ENCODE measurements around the gene WNT7A.

WNT7A gene

DNA sequence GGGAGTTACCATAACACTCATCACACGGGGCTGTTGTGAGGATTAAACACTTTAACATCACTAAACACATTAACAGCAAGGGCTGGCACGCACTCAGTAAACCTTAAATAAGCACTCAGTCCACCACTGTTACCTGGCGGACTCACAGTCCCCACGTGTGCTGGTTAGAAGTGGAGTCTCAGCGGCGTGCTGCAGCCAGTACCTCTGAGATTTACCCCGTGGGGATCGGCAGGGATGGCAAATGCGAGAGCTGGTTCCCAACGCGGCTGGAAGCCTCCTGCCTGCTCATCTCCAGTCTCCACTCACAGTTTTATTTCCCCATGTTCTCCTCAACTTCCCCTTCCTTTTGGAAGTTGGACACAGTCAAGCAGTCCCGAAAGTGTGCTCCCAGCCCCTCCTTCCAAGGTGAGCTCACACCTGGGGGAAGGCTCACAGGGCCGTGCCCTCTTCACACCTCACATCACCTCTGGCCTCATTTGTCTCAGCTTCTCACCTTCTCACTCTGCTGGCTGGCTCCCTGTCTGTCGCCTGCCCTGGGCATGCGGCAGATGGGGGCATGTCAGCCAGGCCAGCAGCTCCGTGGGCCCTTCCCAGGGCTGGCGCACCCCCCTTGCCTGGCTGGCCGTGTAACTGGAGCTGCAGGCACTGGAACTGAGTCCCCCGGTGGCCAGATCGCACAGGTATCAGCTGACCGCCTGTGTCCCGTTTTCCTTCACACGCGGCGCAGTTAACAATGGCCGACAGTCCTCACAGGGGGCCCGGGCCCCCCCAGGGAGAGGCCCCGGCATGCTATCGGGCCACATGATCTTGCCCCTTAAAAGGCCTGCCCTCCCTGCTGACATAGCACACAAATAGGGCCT, 87.1 kb downstream of the WNT7A start:
- no peak for DNase-seq (ENCODE audit: low read depth)

DNA sequence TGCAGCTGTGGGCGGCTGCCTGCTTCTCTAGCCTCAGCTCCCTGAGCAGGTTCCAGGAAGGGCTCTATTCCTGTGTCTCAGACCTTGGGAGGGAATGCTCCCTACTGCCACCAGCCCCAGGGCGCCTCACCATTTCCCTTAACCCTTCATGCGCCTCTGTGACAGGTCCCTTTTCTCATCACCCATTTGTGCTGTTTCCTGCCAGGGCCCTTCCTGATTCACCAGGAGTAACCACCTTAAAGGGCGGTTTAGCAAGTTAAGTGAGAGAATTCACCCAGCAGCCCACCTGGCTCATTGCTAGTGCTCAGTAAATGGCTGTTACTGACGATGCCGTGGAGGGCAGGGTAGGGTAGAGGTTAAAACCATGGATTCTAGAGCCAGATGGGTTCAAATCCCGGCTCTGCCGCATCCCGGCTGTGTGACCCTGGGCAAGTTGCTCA, 87.8 kb downstream of the WNT7A start:
- DNase-seq (ENCODE audit: low read depth) = no peak

DNA sequence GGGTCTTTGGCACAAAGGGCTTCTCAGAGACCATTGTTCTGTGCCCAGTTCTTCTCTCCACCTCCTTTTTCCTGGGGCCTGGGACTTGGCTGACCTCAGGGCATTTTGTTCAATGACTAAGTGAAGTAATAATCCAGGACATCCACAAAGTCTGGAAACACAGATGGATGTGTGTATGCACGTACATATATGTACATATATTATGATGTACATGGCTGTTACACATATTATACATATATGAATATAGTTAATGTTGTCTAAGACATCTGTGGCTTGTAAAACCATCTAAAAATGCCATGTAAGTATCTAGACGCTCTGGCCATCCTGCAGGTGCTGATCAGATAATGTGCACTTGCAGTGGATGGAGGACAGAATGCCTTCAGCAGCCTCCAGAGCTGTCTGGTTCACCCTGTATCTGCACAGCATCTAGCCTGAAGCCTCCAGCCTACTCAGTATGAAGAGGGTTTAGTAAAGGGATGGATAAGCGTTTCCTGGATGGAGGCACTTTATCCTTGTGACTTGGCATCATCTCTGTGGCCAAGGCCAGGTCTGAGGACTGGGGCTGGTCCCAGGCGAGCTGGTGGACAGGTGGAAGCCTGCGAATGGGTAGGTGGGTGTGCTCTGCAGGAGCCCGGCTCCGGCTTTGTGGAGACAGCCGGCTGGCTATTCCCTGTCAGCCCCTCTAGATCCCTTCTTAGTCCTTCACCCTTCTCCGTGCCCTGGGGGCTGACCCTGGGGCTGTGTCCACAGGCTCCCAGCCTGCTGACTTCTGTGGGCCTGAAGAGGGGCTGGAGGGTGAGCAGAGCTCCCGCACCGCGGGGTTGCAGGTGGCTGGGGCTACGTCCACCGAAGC, 88.4 kb downstream of the WNT7A start:
- DNase-seq (ENCODE audit: low read depth) = no peak

DNA sequence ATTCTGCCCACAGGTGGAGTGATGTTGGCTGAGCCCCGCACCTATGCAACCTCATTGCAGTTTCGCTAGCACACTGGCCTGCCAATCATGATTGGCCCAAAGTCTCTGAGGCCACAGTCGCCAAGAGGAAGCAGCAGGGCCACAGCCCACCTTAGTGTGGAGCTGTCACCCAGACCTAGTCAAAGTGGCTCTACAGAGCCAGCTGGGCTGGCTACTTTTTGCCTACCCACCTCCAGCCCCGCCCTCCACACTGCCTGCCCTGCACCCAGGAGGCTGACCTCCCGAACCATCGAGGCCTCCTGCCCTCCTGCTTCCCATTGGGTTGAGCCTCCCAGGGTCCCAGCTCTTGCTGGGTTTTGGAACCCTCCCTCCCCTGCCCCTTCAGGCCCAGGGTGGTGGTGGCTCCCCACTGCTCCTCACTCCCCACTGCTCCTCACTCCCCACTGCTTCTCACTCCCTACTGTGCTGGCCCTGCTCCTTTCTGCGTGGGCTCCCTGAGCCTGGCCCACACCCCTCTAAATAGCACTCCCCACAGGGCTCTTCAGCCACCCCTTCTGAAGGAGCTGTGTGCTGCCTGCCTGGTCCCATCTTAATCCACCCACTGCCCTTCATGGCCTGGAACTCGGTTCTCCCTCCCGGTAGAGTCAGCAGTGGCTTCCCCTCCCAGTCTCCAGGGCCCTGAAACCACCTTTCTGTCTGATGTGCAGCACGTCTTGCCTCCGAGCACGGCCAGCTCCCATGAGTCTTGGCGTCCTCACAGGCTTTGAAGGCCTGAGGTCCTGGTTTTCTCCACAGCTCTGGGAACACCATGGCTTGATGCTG, 89.3 kb downstream of the WNT7A start:
- no peak for DNase-seq (ENCODE audit: low read depth)

DNA sequence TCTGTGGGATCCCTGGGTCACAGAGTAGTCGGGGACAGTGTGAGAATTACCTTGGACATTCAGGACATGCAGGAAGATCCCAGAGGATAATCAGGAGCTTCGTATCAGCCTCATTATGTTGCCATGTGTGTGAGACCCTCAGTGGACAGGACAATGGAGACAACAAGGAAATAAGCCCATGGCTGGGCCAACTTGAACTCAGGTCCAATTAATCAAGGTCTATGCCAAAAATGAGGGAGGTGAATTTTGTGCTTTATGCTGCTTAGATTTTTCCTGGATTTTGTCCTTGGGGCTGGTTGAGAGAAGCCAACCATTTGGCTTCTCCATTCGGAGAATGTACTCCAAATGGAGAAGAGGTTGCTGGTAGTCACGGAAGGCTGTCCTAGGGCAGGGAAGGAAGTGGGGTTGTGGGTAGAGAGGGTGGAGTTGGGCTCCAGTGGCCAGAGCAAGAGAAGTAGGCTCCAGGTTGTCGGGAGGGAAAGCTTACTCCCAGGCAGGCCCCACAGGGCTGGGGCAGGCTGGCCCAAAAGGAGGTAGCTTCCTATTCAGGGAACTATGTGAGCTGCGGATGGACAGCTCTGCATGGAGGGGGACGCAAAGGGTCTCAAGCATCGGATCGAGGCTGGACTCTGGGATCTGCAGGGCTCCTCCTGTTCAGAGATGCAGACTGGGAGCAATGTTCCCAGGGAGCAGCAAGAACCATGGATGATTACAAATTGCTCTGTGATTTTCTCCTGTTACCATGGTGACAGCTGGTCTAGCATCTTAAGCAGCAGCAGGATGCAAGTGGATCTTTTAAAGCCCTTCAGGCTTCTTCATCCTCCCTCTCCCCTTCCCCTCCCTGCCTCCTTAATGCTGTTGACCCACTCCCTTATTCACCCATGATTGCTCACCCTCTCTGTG, 91.1 kb downstream of the WNT7A start:
- DNase-seq (ENCODE audit: low read depth) = no peak

DNA sequence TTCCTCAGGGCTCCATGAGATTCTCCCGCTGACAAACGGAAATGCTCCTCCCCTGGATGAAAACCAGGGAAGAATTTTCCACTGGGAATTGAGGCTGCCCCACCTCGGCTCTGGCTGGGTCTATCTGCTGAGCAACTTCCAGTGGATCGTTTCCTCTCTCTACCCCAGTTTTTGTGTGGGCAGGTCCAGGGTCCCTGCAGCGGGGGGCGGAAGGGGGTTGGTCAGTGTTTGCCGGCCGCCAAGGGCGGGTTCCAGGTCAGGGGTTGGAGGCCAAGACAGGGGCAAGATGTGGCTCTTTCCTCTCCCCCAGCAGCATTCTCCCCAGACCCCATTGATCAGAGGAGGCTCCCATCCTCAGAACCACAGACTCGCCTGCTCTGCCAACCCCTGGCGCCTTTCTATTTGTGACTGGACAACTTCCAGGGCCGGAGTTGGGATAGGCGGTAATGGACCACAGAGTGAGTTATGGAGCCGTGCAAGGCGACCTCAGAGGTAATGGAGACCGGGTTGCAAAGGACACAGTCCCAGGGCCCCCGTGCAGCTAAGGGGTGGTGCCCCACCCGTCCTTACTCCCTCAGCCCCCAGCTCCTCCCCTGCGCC, 92.2 kb downstream of the WNT7A start:
- DNase-seq (ENCODE audit: low read depth) = no peak

DNA sequence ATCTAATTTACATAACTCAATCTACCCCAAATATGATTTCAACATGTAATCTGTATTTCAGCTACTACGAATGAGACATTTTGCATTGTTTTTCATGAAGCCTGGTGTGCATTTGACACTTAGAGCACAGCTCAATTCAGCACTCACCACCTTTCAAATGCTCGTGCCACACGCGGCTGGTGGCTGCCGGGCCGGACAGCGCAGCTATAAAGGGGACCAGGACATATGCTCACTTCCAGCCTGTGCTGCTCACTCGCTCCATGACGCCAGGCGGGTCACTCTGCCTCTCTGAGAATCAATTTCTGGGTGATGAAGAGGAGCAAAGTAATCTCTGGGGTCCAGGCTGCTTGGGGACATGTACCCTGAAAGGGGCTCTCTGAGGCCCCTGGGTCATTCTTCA, 93.1 kb downstream of the WNT7A start:
- DNase-seq (ENCODE audit: low read depth) = no peak

DNA sequence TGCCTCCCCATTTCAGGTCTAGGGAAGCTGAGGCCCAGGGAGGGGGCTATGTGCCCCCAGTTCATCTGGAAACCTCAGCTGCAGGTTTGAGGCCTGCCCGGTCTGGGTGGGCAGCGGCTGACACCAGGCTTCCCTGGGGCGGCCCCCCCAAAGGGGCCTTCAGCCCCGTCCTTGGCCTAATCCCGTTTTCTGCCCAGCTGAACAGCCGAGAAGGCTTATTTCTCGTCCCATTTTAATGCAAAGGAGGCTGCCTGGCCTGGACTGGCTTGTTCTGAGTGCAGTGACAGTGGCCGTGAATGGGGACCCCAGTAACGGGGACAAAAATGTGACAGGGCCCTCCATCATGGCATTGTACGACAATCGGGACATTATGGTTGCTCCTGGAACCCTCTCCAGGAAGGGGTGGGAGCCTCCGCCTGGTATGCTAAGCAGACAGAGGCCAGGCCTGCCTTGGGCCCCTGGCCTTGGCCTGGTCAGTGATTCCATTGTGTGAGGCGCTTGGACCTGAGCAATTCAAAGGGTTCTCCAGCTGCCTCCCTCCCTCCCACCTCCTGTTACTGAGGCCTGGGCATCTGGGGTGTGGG, 93.9 kb downstream of the WNT7A start:
- no peak for DNase-seq (ENCODE audit: low read depth)

DNA sequence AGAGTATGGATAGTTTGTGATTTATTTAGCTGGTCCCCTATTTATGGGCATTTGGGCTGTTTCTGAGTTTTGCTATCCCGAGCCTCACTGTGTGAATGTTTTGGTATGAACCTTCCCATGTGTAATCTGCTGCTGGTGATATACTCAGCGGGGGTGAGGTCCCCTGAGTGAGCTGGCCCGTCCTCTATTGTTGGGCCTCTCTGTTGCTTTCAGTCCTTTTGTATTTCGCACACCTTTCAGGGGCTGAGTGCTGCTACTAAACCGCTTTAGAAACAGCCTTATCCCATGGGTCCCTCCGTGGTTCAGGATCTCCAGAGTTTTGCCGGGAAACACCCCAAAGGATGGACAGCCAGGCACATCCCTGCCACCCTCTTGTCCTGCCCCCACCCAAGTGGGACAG, 94.5 kb downstream of the WNT7A start:
- DNase-seq (ENCODE audit: low read depth) = no peak

DNA sequence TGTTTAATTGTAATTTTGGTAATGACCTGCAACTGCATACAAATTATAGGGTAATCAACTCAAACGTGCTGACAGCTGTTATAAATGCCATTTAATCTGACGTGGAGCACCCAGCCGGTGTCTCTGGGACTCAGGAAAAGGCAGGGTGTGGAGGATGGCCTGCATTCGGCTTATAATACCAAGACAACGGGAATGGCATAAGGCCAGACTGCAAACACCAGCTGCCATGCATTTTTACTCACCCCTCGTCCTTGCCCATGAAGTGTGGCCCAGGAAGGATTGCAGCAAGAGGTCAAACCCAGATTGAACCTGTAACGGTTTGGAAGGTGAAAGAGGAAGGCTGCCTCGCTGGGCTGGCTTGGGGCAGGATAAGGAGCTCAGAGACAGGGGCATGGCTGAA, 96.4 kb downstream of the WNT7A start:
- DNase-seq (ENCODE audit: low read depth) = no peak

DNA sequence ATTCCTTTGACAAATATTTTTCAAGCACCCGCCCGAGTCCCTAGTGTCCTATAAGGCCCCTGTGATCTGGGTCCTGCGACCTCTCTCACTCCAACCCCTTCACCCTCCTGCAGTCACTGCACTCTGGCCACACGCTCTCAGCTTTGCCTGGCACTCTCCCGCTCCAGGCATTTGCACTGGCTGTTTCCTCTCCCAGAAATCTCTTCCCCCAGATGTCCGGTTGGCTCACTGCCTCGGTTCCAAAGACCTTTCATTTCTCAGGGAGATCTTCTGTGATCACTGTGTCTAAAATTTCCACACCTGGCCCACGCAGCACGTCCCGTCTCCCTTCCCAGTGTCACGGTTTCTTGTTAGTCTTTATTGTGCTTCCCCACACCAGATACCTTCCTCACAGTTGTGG, 97.4 kb downstream of the WNT7A start:
- no peak for DNase-seq (ENCODE audit: low read depth)

DNA sequence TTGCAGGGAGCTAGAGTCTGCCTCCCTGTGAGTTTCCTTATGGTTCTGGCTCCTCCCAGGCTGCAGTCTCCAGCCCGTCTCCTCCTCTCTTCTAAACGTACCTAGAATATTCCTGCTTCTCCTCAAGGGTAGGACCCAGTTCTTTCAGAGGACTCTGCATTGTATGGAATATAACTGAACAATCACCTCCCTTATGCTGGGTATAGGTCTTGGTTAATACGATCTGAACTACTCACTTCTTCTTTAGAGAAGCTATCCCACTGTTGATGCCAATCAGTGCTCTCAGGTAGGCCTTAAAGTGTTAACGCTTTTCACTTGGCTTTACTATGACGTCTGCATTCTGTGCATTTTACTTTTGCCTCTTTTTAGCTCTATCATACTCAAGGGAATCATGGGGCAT, 98.5 kb downstream of the WNT7A start:
- DNase-seq (ENCODE audit: low read depth) = no peak

DNA sequence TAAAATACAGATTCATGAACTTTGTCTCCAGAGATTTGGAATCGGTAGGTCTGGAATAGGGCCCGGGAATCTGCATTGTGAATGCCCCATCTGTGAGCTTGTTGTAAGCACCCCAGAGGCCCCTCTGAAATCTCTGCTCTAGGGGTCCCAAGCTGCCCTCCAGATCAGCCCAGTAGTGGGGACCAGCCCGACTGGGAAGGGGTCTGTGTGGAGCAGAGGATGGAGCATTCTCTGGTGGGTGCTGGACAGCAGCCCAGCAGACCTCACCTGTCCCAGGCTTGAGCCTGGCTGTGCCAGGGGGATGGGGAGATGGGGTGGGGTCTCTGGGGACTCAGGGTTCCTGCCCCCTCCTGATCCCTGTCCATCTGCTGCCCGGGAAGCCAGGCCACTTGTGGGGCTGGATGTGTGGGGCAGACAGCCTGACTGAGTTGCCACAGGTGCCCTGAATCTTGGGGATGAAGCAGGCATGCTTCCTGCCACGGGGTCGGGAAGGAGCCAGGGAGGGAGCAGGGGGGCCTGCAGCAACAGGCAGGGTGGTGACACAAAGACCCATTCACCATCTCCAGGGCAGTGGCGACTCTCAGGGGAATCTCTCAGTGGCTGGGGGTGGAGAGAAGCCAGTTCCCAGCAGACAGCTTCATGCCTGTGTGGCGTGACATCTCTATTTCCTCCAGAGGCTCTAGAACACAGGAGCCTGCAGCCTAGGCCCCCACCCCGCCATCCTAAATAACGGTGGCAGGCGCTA, 99.3 kb downstream of the WNT7A start:
- DNase-seq (ENCODE audit: low read depth) = no peak

DNA sequence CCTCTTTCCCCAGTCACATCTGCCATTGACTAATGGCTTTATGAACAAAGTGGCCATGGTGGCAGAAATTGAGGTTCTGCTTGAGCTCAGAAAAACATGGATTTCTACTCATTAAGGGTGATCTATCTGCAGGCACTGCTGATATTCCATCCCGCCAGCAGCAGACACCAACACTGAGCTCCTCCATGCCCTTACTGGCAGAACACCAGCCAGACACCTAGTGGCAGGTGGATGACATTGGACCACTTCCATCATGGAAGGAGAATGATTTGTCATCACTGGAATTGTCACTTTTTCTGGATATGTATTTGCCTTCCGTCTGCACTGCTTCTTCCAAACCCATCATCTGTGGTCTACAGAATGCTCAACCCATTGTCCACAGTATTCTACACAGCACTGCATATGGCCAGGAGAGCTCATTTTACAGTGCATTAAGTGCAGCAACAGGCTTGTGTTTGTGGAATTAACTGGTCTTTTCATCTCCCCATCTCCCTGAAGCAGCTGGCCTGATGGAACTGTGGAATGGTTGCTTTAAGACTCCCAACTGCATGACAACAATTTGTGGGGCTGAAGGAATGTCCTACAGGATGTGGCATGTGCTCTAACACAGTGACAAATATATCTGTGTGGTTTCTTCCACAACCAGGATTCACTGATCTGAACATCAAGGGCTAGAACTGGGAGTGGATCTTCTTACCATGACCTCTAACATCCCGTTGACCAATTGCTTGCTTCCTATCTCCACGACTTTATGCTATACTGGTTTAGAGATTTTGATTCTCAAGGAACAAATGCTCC, 103.4 kb downstream of the WNT7A start:
- DNase-seq (ENCODE audit: low read depth) = no peak

DNA sequence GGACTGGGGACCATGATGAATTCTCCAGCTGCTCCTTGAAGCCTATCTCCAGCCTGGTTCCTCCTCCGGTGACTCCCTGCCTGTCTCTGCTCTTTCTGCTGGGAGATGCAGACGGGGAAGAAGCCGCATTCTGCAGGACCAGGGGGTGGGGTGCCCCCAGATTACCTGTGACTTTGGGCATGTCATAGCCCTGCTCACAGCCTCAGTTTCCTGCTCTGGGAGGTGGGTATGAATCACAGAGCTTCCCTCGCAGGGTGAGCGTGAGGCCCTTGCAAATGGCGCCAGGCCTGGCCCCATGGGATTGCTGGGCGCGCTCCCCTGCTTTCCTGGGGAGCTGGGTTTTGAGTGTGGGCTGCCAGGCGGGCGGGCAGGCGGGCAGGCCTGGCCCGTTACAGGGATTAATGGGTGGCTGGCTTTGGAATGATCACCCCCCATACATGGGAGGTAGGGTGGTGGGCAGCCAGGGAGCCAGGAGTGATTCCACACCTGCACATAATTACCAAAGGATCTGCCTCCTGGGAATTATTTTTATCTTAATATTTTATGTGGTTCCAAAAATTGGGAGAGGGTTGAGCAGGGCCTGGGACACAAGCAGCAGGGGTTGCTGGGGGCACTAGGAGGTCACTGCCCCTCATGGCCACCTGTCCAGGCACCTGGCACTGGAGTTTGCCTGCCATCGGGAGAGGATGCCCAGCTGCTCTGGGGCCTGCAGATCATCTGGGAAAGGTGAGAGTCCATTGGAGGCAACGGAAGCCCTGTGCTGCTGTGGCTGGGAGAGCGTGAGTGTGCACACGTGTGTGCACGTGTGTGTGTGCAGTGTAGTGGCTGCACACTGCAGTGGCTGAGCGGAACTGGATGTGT, 106.8 kb downstream of the WNT7A start:
- DNase-seq (ENCODE audit: low read depth) = no peak

DNA sequence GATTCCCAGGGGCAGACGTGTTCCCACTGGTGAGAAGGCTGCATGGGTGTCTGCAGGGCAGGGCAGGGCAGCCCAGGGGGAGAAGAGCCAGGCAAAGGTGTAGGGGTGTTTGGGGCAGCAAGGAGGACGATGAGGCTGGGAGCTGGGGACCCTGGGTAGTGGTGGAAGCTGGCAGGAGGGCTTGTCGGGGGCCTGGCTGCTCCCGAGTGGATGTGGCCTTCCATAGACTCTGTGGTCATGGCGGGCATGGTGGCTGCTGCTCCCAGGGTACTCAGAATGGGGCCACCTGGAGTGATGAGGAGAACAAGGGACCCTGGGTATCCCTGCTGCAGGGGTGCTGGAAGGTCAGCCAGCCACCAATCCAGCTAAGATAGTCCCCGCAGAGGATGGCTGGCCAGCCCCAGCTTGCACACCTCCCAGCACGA, 107.5 kb downstream of the WNT7A start:
- no peak for DNase-seq (ENCODE audit: low read depth)

DNA sequence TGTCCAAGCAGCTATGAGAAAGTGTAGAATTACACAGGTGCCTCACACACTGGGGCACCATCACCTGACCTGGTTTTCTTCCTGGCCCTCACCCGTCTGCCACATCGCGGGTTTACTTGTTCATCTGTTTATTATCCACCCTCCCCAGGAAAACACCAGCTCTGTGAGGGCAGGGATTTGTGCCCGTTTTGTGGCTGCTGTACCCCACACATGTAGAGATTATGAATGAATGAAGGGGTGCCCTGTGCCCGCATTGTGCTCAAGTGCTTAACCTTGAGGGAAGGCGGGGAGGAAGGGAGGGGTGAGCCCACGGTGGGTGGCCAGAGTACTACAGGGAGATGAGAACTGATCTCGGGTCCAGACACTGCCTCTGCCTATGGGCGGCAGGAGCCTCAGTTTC, 108.4 kb downstream of the WNT7A start:
- DNase-seq (ENCODE audit: low read depth) = no peak
